Left renal cortex interstitium (tissue), 4 donors: ENCODE data around the gene BECN2. TPM values are rescaled to one million over a fixed set of nuclear protein-coding genes. Genes with fewer than 3 reads are reported as not detected.

Experiments
- polyA plus RNA-seq, 4 donors: library from polyadenylated mRNA; unstranded; fragments of 120-200 nt; gene quantifications; one replicate each; pipeline ENCODE4 v1.2.1, GENCODE V29; 2013; ENCODE audit not compliant: insufficient read length in 4 of 4

The BECN2 gene
- polyA plus RNA-seq, 4 donors: not detected

Other genes starting within 250 kb of the BECN2 start
- gene EXO1, start 109.6 kb upstream of the BECN2 start, polyA plus RNA-seq: 10 to 100 TPM; 12.5 to 15.3 (median 14.1) TPM
- gene MAP1LC3C, start 41.3 kb downstream of the BECN2 start, polyA plus RNA-seq: 1 to 10 TPM in 3 of 4 donors, under 1 TPM in 1; 0.96 to 1.4 (median 1.1) TPM